H1 (cell line): ENCODE measurements around the gene C22orf31. TPM values are rescaled to one million over a fixed set of nuclear protein-coding genes. Genes with fewer than 3 reads are reported as not detected.

Experiments
- CHD7 ChIP-seq: fragments of 300-600 bp; sonication (generic); IDR thresholded peaks from 2 replicates; pipeline ENCODE4 v1.7.1; 2012; ENCODE audit warnings: low read length, moderate library complexity, mild to moderate bottlenecking, inconsistent platforms; ENCODE audit not compliant: insufficient replicate concordance
- CTBP2 ChIP-seq: IDR thresholded peaks from 2 replicates; pipeline ENCODE4 v1.7.0; 2011; ENCODE audit warnings: borderline replicate concordance, mild to moderate bottlenecking, moderate library complexity, mixed read lengths, low read length; ENCODE audit not compliant: insufficient read depth, insufficient read length
- SRF ChIP-seq: IDR thresholded peaks from 2 replicates; pipeline ENCODE4 v1.6.1; 2011; ENCODE audit warnings: mild to moderate bottlenecking, low read depth, low read length, moderate library complexity
- TCF12 ChIP-seq: IDR thresholded peaks from 2 replicates; pipeline ENCODE4 v1.6.1; 2011; ENCODE audit warnings: low read depth, mild to moderate bottlenecking, low read length
- YY1 ChIP-seq: IDR thresholded peaks from 2 replicates; pipeline ENCODE4 v1.6.1; 2011; ENCODE audit warnings: low read depth, mild to moderate bottlenecking, low read length
- polyA plus RNA-seq, 7 experiments: library from polyadenylated mRNA; depleted of rRNA in 3 of 7; stranded (reverse) in 5 of 7; unstranded in 2 of 7; fragments of >200 nt in 5 of 7; fragments of 200-250 nt in 2 of 7; gene quantifications; 1 replicate in 5 of 7; 2 replicates in 1 of 7; 4 replicates in 1 of 7; pipeline versions ENCODE4 v1.2.1 to v1.2.3, GENCODE V29; 2011 to 2013; ENCODE audit warnings: missing spikeins in 2 of 7, mixed read lengths in 2 of 7
- total RNA-seq: library from RNA; stranded (reverse); fragmentation: NEBNext Ultra II Directional; extraction: Animal tissue kit (Norgen Biotek cat#: 25700); gene quantifications from 2 replicates; pipeline ENCODE4 v1.2.1, GENCODE V29; 2021

The C22orf31 gene
- total and polyA plus RNA-seq, 2 of the 8 experiments (the other 6 are each of a cell fraction or from before 2014, with no cell fraction given), result not detected

GRCh38 chr22:29032584-29032983 lies 29.0 kb downstream of the C22orf31 start (continued):
- TF ChIP-seq CHD7, result no peak
- TF ChIP-seq TCF12, result no peak
- no peak for TF ChIP-seq CTBP2
- TF ChIP-seq YY1, result no peak
- TF ChIP-seq SRF, result no peak
